ENCODE results near the gene BIVM.

The BIVM gene

DNA sequence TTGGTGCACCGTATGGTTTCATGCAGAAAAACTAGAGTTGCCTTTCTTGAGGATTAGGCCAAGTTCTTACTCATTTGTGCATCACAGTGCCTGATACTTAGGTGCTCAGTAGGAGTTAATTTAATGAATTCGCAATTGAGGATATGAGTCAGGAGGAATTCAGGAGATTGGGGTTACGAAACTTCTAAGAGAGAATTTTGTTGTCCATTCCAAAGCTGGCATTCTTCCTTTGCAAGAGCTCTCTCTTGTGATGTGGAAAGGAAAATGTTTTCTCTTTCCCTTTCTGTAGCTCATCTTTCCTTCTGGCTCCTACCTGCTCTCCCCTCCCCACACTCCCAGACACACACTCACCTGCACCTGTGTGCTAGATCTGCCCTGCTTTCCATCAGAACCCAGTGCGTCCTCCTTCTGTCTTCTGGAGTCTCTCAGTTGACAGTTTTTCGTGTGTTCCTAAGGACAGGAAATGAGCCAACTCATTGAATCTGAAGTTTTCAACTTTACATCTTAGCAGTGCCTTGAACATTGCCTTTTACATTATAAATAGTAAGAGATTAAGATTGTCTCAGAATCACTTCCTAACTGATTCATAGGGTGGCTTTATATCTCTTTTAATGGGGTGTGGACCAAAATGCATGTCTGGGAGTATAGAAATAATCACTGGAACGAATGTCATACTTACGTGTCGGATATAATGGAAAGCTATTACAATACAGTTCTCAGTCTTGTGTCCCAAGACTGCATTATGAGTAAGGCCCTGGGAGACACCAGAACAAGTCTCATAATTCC, 27.2 kb downstream of the BIVM start:
- H2AFZ ChIP-seq (ENCODE audit: low read depth, low read length) = no peak overlapping the region
- H3K9me3 ChIP-seq (ENCODE audit: insufficient read depth, low read length, severe bottlenecking) = no peaks in the 10 kb centered on the region
- H4K20me1 ChIP-seq (ENCODE audit: insufficient read depth, low read length) = no peaks in the 10 kb centered on the region
- DNase-seq (no peak), ATAC-seq (ENCODE audit: insufficient read depth, low read depth) (no peak)
- H3K4me1 ChIP-seq (ENCODE audit: insufficient read depth, low read length) = no peaks in the 10 kb centered on the region
- H3K27me3 ChIP-seq (ENCODE audit: insufficient read depth, low read length, poor library complexity) = no peaks in the 10 kb centered on the region
- TF ChIP-seq, protein P1, sequence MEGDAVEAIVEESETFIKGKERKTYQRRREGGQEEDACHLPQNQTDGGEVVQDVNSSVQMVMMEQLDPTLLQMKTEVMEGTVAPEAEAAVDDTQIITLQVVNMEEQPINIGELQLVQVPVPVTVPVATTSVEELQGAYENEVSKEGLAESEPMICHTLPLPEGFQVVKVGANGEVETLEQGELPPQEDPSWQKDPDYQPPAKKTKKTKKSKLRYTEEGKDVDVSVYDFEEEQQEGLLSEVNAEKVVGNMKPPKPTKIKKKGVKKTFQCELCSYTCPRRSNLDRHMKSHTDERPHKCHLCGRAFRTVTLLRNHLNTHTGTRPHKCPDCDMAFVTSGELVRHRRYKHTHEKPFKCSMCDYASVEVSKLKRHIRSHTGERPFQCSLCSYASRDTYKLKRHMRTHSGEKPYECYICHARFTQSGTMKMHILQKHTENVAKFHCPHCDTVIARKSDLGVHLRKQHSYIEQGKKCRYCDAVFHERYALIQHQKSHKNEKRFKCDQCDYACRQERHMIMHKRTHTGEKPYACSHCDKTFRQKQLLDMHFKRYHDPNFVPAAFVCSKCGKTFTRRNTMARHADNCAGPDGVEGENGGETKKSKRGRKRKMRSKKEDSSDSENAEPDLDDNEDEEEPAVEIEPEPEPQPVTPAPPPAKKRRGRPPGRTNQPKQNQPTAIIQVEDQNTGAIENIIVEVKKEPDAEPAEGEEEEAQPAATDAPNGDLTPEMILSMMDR (IDR thresholded peaks at IDR 0.05; ENCODE audit: borderline replicate concordance, extremely low read depth, low read length, poor library complexity, severe bottlenecking) = no peak
- TF ChIP-seq EZH2 (IDR thresholded peaks at IDR 0.05; ENCODE audit: borderline replicate concordance, low read depth, low read length, severe bottlenecking) = no peak
- H3K79me2 ChIP-seq (ENCODE audit: insufficient read depth, low read length) = no peaks in the 10 kb centered on the region
- peaks cover 53% of the 10 kb centered on the region for H3K36me3 ChIP-seq (ENCODE audit: insufficient read depth, low read length)
- H3K27ac ChIP-seq (ENCODE audit: low read length) = no peak overlapping the region
- H3K4me2 ChIP-seq (ENCODE audit: insufficient read depth, low read length) = no peak overlapping the region
- H3K9ac ChIP-seq (ENCODE audit: low read depth, low read length) = no peak overlapping the region
- H3K4me3 ChIP-seq (ENCODE audit: low read depth in 1 of 2, low read length in 2 of 2) = no peak overlapping the region

DNA sequence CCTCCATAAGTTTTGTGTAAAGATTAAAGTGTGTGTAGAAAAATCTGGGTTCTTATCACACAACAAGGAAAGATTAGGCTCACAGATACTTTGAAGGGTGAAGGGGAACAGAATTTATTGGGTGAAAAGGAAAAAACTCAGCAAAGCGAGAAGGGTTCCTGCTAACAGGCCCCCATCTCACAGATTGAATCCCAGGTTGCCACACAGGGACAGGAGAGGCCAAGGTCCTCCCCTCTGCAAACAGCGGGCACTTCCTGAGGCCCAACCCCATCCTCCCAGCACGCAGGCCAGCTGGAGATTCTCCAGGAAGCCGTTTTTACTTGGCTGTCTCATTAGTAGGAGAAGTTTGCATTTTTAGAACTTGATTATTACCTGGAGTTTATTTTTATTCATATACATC, 31.7 kb downstream of the BIVM start:
- Histone ChIP-seq H3K36me3 (ENCODE audit: insufficient read depth, low read length) (peaks cover 45% of the 10 kb centered on the region), H3K27ac (ENCODE audit: low read length) (no peak overlapping the region), H3K9ac (ENCODE audit: low read depth, low read length) (no peak overlapping the region), H3K79me2 (ENCODE audit: insufficient read depth, low read length) (no peaks in the 10 kb centered on the region), H3K4me2 (ENCODE audit: insufficient read depth, low read length) (no peak overlapping the region), H4K20me1 (ENCODE audit: insufficient read depth, low read length) (no peaks in the 10 kb centered on the region), H3K4me3 (ENCODE audit: low read depth in 1 of 2, low read length in 2 of 2) (no peak overlapping the region), H2AFZ (ENCODE audit: low read depth, low read length) (no peak overlapping the region), H3K4me1 (ENCODE audit: insufficient read depth, low read length) (no peaks in the 10 kb centered on the region), H3K9me3 (ENCODE audit: insufficient read depth, low read length, severe bottlenecking) (no peaks in the 10 kb centered on the region), H3K27me3 (ENCODE audit: insufficient read depth, low read length, poor library complexity) (no peaks in the 10 kb centered on the region)
- no peak for DNase-seq
- ATAC-seq (ENCODE audit: insufficient read depth, low read depth) = no peak
- TF ChIP-seq EZH2 (IDR thresholded peaks at IDR 0.05; ENCODE audit: borderline replicate concordance, low read depth, low read length, severe bottlenecking) = no peak
- TF ChIP-seq, protein P1 (IDR thresholded peaks at IDR 0.05; ENCODE audit: borderline replicate concordance, extremely low read depth, low read length, poor library complexity, severe bottlenecking) = no peak

DNA sequence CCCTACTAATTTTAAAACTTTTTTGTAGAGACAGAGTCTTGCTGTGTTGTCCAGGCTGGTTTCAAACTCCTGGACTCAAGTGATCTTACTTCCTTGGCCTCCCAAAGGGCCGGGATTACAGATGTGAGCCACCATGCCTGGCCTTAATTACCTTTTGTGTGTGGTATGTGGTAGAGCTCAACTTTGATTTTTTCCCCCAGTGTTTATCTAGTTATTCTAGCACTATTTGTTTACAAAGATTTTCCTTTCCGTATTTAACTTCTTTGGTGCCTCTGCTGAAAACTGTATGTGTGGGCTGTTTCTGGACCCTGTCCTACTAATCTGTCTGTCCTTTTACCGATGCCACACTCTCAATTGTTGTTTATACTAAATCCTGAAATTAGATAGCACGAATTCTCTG, 37.6 kb downstream of the BIVM start:
- Histone ChIP-seq H3K27ac (ENCODE audit: low read length) (no peak overlapping the region), H3K27me3 (ENCODE audit: insufficient read depth, low read length, poor library complexity) (no peaks in the 10 kb centered on the region), H3K9me3 (ENCODE audit: insufficient read depth, low read length, severe bottlenecking) (no peaks in the 10 kb centered on the region), H2AFZ (ENCODE audit: low read depth, low read length) (no peak overlapping the region), H3K4me3 (ENCODE audit: low read depth in 1 of 2, low read length in 2 of 2) (no peak overlapping the region), H3K36me3 (ENCODE audit: insufficient read depth, low read length) (peaks cover 51% of the 10 kb centered on the region), H3K4me2 (ENCODE audit: insufficient read depth, low read length) (no peak overlapping the region), H3K4me1 (ENCODE audit: insufficient read depth, low read length) (no peaks in the 10 kb centered on the region), H3K9ac (ENCODE audit: low read depth, low read length) (no peak overlapping the region), H4K20me1 (ENCODE audit: insufficient read depth, low read length) (no peaks in the 10 kb centered on the region), H3K79me2 (ENCODE audit: insufficient read depth, low read length) (no peaks in the 10 kb centered on the region)
- TF ChIP-seq EZH2 (IDR thresholded peaks at IDR 0.05; ENCODE audit: borderline replicate concordance, low read depth, low read length, severe bottlenecking) = no peak
- TF ChIP-seq, protein P1 (IDR thresholded peaks at IDR 0.05; ENCODE audit: borderline replicate concordance, extremely low read depth, low read length, poor library complexity, severe bottlenecking) = no peak
- DNase-seq = no peak
- no peak for ATAC-seq (ENCODE audit: insufficient read depth, low read depth)

Measured in DND-41 (cell line).